GM18505 (cell line): Measurements from ENCODE around the gene CTRB1.

ENCODE experiments used
- ATAC-seq: cut with Tn5 transposase; IDR thresholded peaks from one replicate; pipeline ENCODE4 v1.9.1; 2021; ENCODE audit not compliant: unreplicated experiment
- POLR2A ChIP-seq: IDR thresholded peaks from 4 replicates; pipeline ENCODE4 v1.6.1; 2011; ENCODE audit warnings: borderline replicate concordance; ENCODE audit not compliant: insufficient read depth, insufficient read length; ENCODE audit errors: extremely low read depth

Gene CTRB1

GRCh38 chr16:75218256-75219076 is at the start of gene CTRB1:
Gene CTRB1, plus strand, starts transcription at chr16:75218988. Its CDS starts 20 bp downstream, at chr16:75219008.
- ATAC-seq: peak; percentile 69
- no peak for TF ChIP-seq POLR2A

- no peak for TF ChIP-seq POLR2A
- ATAC-seq: no peak
Measured at GRCh38 chr16:75169899-75170405, 48.8 kb upstream of the CTRB1 start.

GRCh38 chr16:75172578-75172977 is 46.2 kb upstream of the CTRB1 start:
- ATAC-seq: no peak
- no peak for TF ChIP-seq POLR2A

GRCh38 chr16:75175074-75175473 is 43.7 kb upstream of the CTRB1 start:
- no peak for ATAC-seq
- TF ChIP-seq POLR2A: no peak

GRCh38 chr16:75176926-75177325 is 41.9 kb upstream of the CTRB1 start:
- TF ChIP-seq POLR2A: no peak
- ATAC-seq: no peak

GRCh38 chr16:75179208-75179607 is 39.6 kb upstream of the CTRB1 start:
- ATAC-seq: no peak
- no peak for TF ChIP-seq POLR2A

- no peak for ATAC-seq
- TF ChIP-seq POLR2A: no peak
Measured at GRCh38 chr16:75181630-75182029, 37.2 kb upstream of the CTRB1 start.

- no peak for ATAC-seq
- no peak for TF ChIP-seq POLR2A
Measured at GRCh38 chr16:75188832-75189477, 29.8 kb upstream of the CTRB1 start.

GRCh38 chr16:75189638-75190245 is 29.0 kb upstream of the CTRB1 start:
- no peak for ATAC-seq
- TF ChIP-seq POLR2A: no peak

- TF ChIP-seq POLR2A: no peak
- ATAC-seq: no peak
Measured at GRCh38 chr16:75192606-75193264, 26.1 kb upstream of the CTRB1 start.

GRCh38 chr16:75193265-75193650 is 25.5 kb upstream of the CTRB1 start:
- TF ChIP-seq POLR2A: no peak

GRCh38 chr16:75193730-75194444 is 24.9 kb upstream of the CTRB1 start:
- TF ChIP-seq POLR2A: no peak
- ATAC-seq: no peak

More at GRCh38 chr16:75193265-75193650, 25.5 kb upstream of the CTRB1 start:
- no peak for ATAC-seq
